HFF-Myc (cell line): ENCODE measurements around the gene PMAIP1.

Experiments used
- DNase-seq: peaks from one replicate; pipeline ENCODE4 v3.0.0-alpha.2; 2011; ENCODE audit warnings: low read depth; ENCODE audit errors: extremely low read depth
- H3K4me3 ChIP-seq: replicated peaks from 2 replicates; pipeline ENCODE4 v1.5.1; 2011; ENCODE audit warnings: low read depth, mild to moderate bottlenecking, control low read depth, low read length
- CTCF ChIP-seq: IDR thresholded peaks from 2 replicates; pipeline ENCODE4 v1.5.1; 2012; ENCODE audit warnings: mild to moderate bottlenecking, low read depth, low read length, control low read depth; ENCODE audit errors: missing control alignments

The PMAIP1 gene

GRCh38 chr18:59918997-59919396 lies 19.2 kb downstream of the PMAIP1 start:
- TF ChIP-seq CTCF = no peak
- no peak overlapping the region for H3K4me3 ChIP-seq
- DNase-seq = no peak

GRCh38 chr18:59921384-59921891 lies 21.6 kb downstream of the PMAIP1 start:
- no peak for TF ChIP-seq CTCF
- no peak for DNase-seq
- H3K4me3 ChIP-seq = no peak overlapping the region

GRCh38 chr18:59923539-59924196 lies 23.9 kb downstream of the PMAIP1 start:
- no peak for DNase-seq
- no peak overlapping the region for H3K4me3 ChIP-seq
- no peak for TF ChIP-seq CTCF

- TF ChIP-seq CTCF = no peak
- no peak overlapping the region for H3K4me3 ChIP-seq
- DNase-seq = no peak
These were observed 26.3 kb downstream of the PMAIP1 start for GRCh38 chr18:59926131-59926530.

- no peak for TF ChIP-seq CTCF
- no peak overlapping the region for H3K4me3 ChIP-seq
- no peak for DNase-seq
These were observed 27.5 kb downstream of the PMAIP1 start for GRCh38 chr18:59927246-59927825.

GRCh38 chr18:59928201-59928600 lies 28.4 kb downstream of the PMAIP1 start:
- DNase-seq = no peak
- no peak for TF ChIP-seq CTCF
- no peak overlapping the region for H3K4me3 ChIP-seq
